SK-N-SH (cell line): ENCODE measurements around the gene OR7A10. TPM values are rescaled to one million over a fixed set of nuclear protein-coding genes. Genes with fewer than 3 reads are reported as not detected.

Source experiments
- CTCF ChIA-PET: fragments of 300-600, 350-600 bp; formaldehyde crosslinking; extraction: SDS; loops from one replicate; lab custom pipeline; 2021; lab: Yijun Ruan, JAX
- POLR2A ChIA-PET: fragments of 350-600 bp; sonication (Branson Sonifier 250); formaldehyde crosslinking; extraction: SDS; loops from one replicate; lab custom pipeline; 2020; ENCODE audit warnings: antibody characterized with exemption, inconsistent platforms; lab: Yijun Ruan, JAX
- DNase-seq: peaks from one replicate; pipeline ENCODE4 v3.0.0; 2012
- H2AFZ ChIP-seq: fragments of 200-600 bp; sonication (generic); 2 replicates; pipeline ENCODE4 v1.8.1; 2016; ENCODE audit warnings: antibody characterized with exemption, mild to moderate bottlenecking, low read depth
- H3F3A ChIP-seq: fragments of 200-600 bp; sonication (generic); replicated peaks from 2 replicates; pipeline ENCODE3; 2016; ENCODE audit warnings: antibody characterized with exemption, mild to moderate bottlenecking; ENCODE audit not compliant: insufficient read depth
- H3K27ac ChIP-seq, 2 experiments: fragments of 200-500 bp in 1 of 2; fragments of 200-600 bp in 1 of 2; sonication (Bioruptor generic) in 1 of 2; sonication (generic), shearing (Covaris generic) in 1 of 2; 2 replicates each; pipeline versions ENCODE4 v1.5.1 to v1.6.1; 2014 to 2016; ENCODE audit warnings: low read depth in 2 of 2, inconsistent platforms in 1 of 2, low read length in 1 of 2, mild to moderate bottlenecking in 1 of 2, mixed read lengths in 1 of 2
- H3K27me3 ChIP-seq: fragments of 200-600 bp; sonication (generic), shearing (Covaris generic); 2 replicates; pipeline ENCODE4 v1.6.1; 2016; ENCODE audit warnings: mixed run types; ENCODE audit not compliant: insufficient read depth
- H3K36me3 ChIP-seq, 2 experiments: fragments of 200-500 bp in 1 of 2; fragments of 200-600 bp in 1 of 2; sonication (Bioruptor generic) in 1 of 2; sonication (generic) in 1 of 2; replicated peaks in 1 of 2; 2 replicates each; pipeline versions ENCODE3 to v1.5.1; 2014 to 2016; ENCODE audit warnings: low read length in 1 of 2, mild to moderate bottlenecking in 1 of 2; ENCODE audit not compliant: insufficient read depth in 2 of 2, control insufficient read depth in 1 of 2
- H3K4me1 ChIP-seq, 2 experiments: fragments of 200-500 bp in 1 of 2; fragments of 200-600 bp in 1 of 2; sonication (Bioruptor generic) in 1 of 2; sonication (generic), shearing (Covaris generic) in 1 of 2; 2 replicates each; pipeline versions ENCODE4 v1.5.1 to v1.6.1; 2014 to 2016; ENCODE audit warnings: low read depth in 1 of 2, low read length in 1 of 2, mixed run types in 1 of 2; ENCODE audit not compliant: insufficient read depth in 2 of 2, control insufficient read depth in 1 of 2
- H3K4me2 ChIP-seq: fragments of 200-600 bp; sonication (generic), shearing (Covaris generic); 2 replicates; pipeline ENCODE4 v1.6.1; 2017; ENCODE audit warnings: mixed run types
- H3K4me3 ChIP-seq, 2 experiments: fragments of 200-500 bp in 1 of 2; fragments of 200-600 bp in 1 of 2; sonication (Bioruptor generic) in 1 of 2; sonication (generic), shearing (Covaris generic) in 1 of 2; 2 replicates each; pipeline versions ENCODE4 v1.5.1 to v1.8.1; 2014 to 2016; ENCODE audit warnings: low read depth in 2 of 2, inconsistent platforms in 1 of 2, low read length in 1 of 2, mild to moderate bottlenecking in 1 of 2, mixed read lengths in 1 of 2, moderate library complexity in 1 of 2
- H3K79me2 ChIP-seq: fragments of 200-600 bp; sonication (generic); 2 replicates; pipeline ENCODE4 v1.8.1; 2017; ENCODE audit warnings: mild to moderate bottlenecking; ENCODE audit not compliant: insufficient read depth
- H3K9ac ChIP-seq: fragments of 200-600 bp; sonication (generic); 2 replicates; pipeline ENCODE4 v1.6.1; 2017; ENCODE audit warnings: mixed run types
- H3K9me2 ChIP-seq: fragments of 200-600 bp; sonication (generic); 2 replicates; pipeline ENCODE4 v1.6.1; 2017; ENCODE audit warnings: mixed run types
- H3K9me3 ChIP-seq: fragments of 200-600 bp; sonication (generic); 2 replicates; pipeline ENCODE4 v1.6.1; 2017; ENCODE audit warnings: mixed run types, mild to moderate bottlenecking, moderate library complexity
- H4K20me1 ChIP-seq: fragments of 200-600 bp; sonication (generic); 2 replicates; pipeline ENCODE4 v1.6.1; 2017; ENCODE audit warnings: mild to moderate bottlenecking, mixed run types; ENCODE audit not compliant: insufficient read depth
- EZH2phosphoT487 ChIP-seq: fragments of 200-600 bp; sonication (generic); IDR thresholded peaks from 2 replicates; pipeline ENCODE4 v1.6.1; 2017; ENCODE audit warnings: low read depth, mixed run types, mild to moderate bottlenecking, antibody characterized with exemption, moderate library complexity, borderline replicate concordance
- GABPA ChIP-seq: IDR thresholded peaks from 2 replicates; pipeline ENCODE4 v1.4.0; 2012; ENCODE audit warnings: low read depth, mild to moderate bottlenecking
- GATA2 ChIP-seq: sonication (generic); formaldehyde crosslinking; IDR thresholded peaks from 2 replicates; pipeline ENCODE4 v1.5.0; 2020; ENCODE audit warnings: mild to moderate bottlenecking, missing genetic modification reagents
- IRF3 ChIP-seq: fragments of 150-350 bp; IDR thresholded peaks from 2 replicates; pipeline ENCODE4 v1.6.1; 2016; ENCODE audit warnings: mild to moderate bottlenecking, low read depth, low read length
- MAX ChIP-seq: IDR thresholded peaks from 2 replicates; pipeline ENCODE4 v1.4.0; 2012; ENCODE audit warnings: low read depth
- MEF2A ChIP-seq: IDR thresholded peaks from 2 replicates; pipeline ENCODE4 v1.4.0; 2012; ENCODE audit warnings: low read depth, borderline replicate concordance
- MXI1 ChIP-seq: IDR thresholded peaks from 2 replicates; pipeline ENCODE4 v1.6.1; 2012; ENCODE audit warnings: mild to moderate bottlenecking, low read depth, low read length, improper control_type of control experiment
- RAD21 ChIP-seq: IDR thresholded peaks from 2 replicates; pipeline ENCODE4 v1.6.1; 2012; ENCODE audit warnings: mild to moderate bottlenecking, low read length
- RCOR1 ChIP-seq: fragments of 150-350 bp; IDR thresholded peaks from 2 replicates; pipeline ENCODE4 v1.6.1; 2017; ENCODE audit warnings: antibody characterized with exemption, low read length
- RFX5 ChIP-seq: IDR thresholded peaks from 2 replicates; pipeline ENCODE4 v1.6.1; 2012; ENCODE audit warnings: mild to moderate bottlenecking, improper control_type of control experiment, low read length
- RXRA ChIP-seq: IDR thresholded peaks from 2 replicates; pipeline ENCODE4 v1.4.0; 2012; ENCODE audit warnings: low read depth, mild to moderate bottlenecking, borderline replicate concordance
- TEAD4 ChIP-seq: IDR thresholded peaks from 2 replicates; pipeline ENCODE4 v1.4.0; 2012; ENCODE audit warnings: mild to moderate bottlenecking, borderline replicate concordance; ENCODE audit not compliant: insufficient read depth
- USF1 ChIP-seq: IDR thresholded peaks from 2 replicates; pipeline ENCODE4 v1.4.0; 2012; ENCODE audit warnings: low read depth, borderline replicate concordance
- YY1 ChIP-seq: IDR thresholded peaks from 2 replicates; pipeline ENCODE4 v1.4.0; 2012; ENCODE audit warnings: low read depth, mild to moderate bottlenecking
- WGBS: methylation state at CpG from one replicate; pipeline ENCODE4 v1.1.6; 2017; ENCODE audit warnings: low lambda C conversion rate; 5-methylcytosine and 5-hydroxymethylcytosine counted together
- polyA plus RNA-seq, 3 experiments: library from polyadenylated mRNA; depleted of rRNA; stranded (reverse); fragments of >200 nt; gene quantifications; 2 replicates each; pipeline ENCODE4 v1.2.3, GENCODE V29; 2012
- TF ChIP-seq, protein P1 (sequence below): IDR thresholded peaks from 2 replicates; pipeline ENCODE4 v1.4.0; 2012; ENCODE audit warnings: low read depth, borderline replicate concordance

Gene OR7A10
- polyA plus RNA-seq, 1 of the 3 experiments (the other 2 are of a cell fraction) = not detected

DNA sequence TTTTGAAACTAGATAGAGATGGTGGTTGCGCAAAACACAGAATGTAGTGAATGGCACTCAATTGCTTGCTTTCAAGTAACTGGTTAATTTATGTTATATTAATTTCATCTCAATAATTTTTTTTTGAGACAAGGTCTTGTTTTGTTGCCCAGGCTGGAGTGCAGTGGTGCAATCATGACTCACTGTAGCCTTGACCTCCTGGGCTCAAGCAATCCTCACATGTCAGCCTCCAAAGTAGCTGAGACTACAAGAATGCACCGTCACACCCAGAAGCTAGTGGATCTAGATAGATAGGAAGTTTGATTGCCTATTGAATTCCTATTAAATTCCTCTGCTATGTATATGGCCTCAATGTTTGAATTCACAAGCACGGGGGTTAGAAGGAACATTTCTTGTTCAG lies 44.0 kb downstream of the OR7A10 start:
- H3K27ac ChIP-seq = no peak overlapping the region
- peaks cover 24% of the 10 kb centered on the region; the same call in 1 of the 2 replicates for H3K27me3 ChIP-seq
- H4K20me1 ChIP-seq = no peaks in the 10 kb centered on the region
- no peak overlapping the region for H2AFZ ChIP-seq
- H3K9me3 ChIP-seq = no peaks in the 10 kb centered on the region
- CTCF ChIA-PET = interaction anchor here (1.4 kb wide), 1 partner anchor 18 kb away, joined by 3 read pairs; no protein-coding TSS in a partner anchor
- POLR2A ChIA-PET = no interaction called here
- no peak overlapping the region for H3K4me2 ChIP-seq
- H3K9me2 ChIP-seq = no peaks in the 10 kb centered on the region
- H3K4me3 ChIP-seq = no peak overlapping the region
- 19% methylated on average over 3 of the region's 3 CpGs for WGBS
- H3K9ac ChIP-seq = no peak overlapping the region
- H3K79me2 ChIP-seq = no peaks in the 10 kb centered on the region
- H3K36me3 ChIP-seq = no peaks in the 10 kb centered on the region
- DNase-seq = no peak
- no peak for TF ChIP-seq USF1
- TF ChIP-seq RAD21 = no peak
- no peak for TF ChIP-seq IRF3
- TF ChIP-seq RCOR1 = no peak
- no peak for TF ChIP-seq EZH2phosphoT487
- no peak for TF ChIP-seq RFX5
- no peak for TF ChIP-seq GABPA
- TF ChIP-seq, protein P1, sequence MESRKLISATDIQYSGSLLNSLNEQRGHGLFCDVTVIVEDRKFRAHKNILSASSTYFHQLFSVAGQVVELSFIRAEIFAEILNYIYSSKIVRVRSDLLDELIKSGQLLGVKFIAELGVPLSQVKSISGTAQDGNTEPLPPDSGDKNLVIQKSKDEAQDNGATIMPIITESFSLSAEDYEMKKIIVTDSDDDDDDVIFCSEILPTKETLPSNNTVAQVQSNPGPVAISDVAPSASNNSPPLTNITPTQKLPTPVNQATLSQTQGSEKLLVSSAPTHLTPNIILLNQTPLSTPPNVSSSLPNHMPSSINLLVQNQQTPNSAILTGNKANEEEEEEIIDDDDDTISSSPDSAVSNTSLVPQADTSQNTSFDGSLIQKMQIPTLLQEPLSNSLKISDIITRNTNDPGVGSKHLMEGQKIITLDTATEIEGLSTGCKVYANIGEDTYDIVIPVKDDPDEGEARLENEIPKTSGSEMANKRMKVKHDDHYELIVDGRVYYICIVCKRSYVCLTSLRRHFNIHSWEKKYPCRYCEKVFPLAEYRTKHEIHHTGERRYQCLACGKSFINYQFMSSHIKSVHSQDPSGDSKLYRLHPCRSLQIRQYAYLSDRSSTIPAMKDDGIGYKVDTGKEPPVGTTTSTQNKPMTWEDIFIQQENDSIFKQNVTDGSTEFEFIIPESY = no peak
- TF ChIP-seq, all 33 proteins: peak for 0
- H3F3A ChIP-seq = no peaks in the 10 kb centered on the region
- no peaks in the 10 kb centered on the region for H3K4me1 ChIP-seq

DNA sequence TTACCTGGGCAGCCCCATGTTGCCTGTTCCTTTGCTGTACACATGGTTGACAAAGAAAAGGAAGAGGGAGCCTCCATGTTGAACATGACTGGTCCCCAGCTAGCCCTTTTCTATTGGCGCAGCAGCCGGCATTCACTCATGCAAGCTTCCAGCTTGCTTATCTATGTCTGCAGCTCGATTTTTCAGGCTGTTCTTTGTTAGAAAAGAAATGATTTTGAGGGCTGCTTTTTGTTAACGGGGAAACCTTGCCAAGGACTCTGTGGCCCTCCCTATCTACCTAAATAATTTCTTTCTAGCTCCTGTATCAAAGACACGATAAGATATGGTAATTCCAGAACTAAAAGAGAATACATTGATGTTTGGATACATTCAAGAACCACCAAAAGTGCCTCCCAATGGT lies 50.0 kb downstream of the OR7A10 start:
- Histone ChIP-seq H2AFZ (no peak overlapping the region), H3K9ac (no peak overlapping the region), H3K4me1 (no peaks in the 10 kb centered on the region), H3F3A (no peaks in the 10 kb centered on the region), H4K20me1 (no peaks in the 10 kb centered on the region), H3K27me3 (peaks cover 36% of the 10 kb centered on the region; the same call in 1 of the 2 replicates), H3K27ac (no peak overlapping the region), H3K4me2 (no peak overlapping the region), H3K79me2 (no peaks in the 10 kb centered on the region), H3K9me2 (0 out of 2 replicates have a peak, but pooled peaks cover 4% of the 10 kb centered on the region), H3K9me3 (no peaks in the 10 kb centered on the region), H3K4me3 (no peak overlapping the region), H3K36me3 (no peaks in the 10 kb centered on the region)
- CTCF ChIA-PET = no interaction called here
- POLR2A ChIA-PET = no interaction called here
- DNase-seq = no peak
- TF ChIP-seq MAX (no peak), RXRA (no peak), TEAD4 (no peak), GATA2 (CRISPR knock-in tag) (no peak), YY1 (no peak), RCOR1 (no peak), RFX5 (no peak), GABPA (no peak), MXI1 (no peak), MEF2A (no peak)
- WGBS = 0% methylated on average over 5 of the region's 5 CpGs
